H9 (cell line): Measurements from ENCODE around the gene EDAR. TPM values are rescaled to one million over a fixed set of nuclear protein-coding genes. Genes with fewer than 3 reads are reported as not detected.

Experiments
- DNase-seq: peaks from one replicate; pipeline ENCODE4 v3.0.0-alpha.2; 2017
- H2AFZ ChIP-seq: one replicate; pipeline ENCODE4 v1.6.1; 2013; ENCODE audit warnings: mild to moderate bottlenecking, low read length, control low read depth, moderate library complexity
- H2AK5ac ChIP-seq: 2 replicates; pipeline ENCODE4 v1.6.1; 2013; ENCODE audit warnings: low read length, control low read depth, mixed read lengths; ENCODE audit not compliant: insufficient read length
- H2BK120ac ChIP-seq: one replicate; pipeline ENCODE4 v1.6.1; 2013; ENCODE audit warnings: low read depth, mild to moderate bottlenecking, low read length, control low read depth, inconsistent platforms; ENCODE audit not compliant: poor library complexity, severe bottlenecking
- H2BK12ac ChIP-seq: 2 replicates; pipeline ENCODE4 v1.6.1; 2013; ENCODE audit warnings: low read length, control low read depth, mixed read lengths, low read depth; ENCODE audit not compliant: insufficient read length
- H2BK15ac ChIP-seq: 2 replicates; pipeline ENCODE4 v1.6.1; 2013; ENCODE audit warnings: low read depth, low read length, control low read depth
- H2BK20ac ChIP-seq: one replicate; pipeline ENCODE4 v1.6.1; 2013; ENCODE audit warnings: low read depth, mild to moderate bottlenecking, low read length, control low read depth, inconsistent platforms; ENCODE audit not compliant: poor library complexity, severe bottlenecking
- H2BK5ac ChIP-seq: 2 replicates; pipeline ENCODE4 v1.6.1; 2013; ENCODE audit warnings: low read length, control low read depth, mixed read lengths; ENCODE audit not compliant: insufficient read length
- H3K14ac ChIP-seq: 2 replicates; pipeline ENCODE4 v1.6.1; 2013; ENCODE audit warnings: low read length, control low read depth; ENCODE audit not compliant: insufficient read depth
- H3K18ac ChIP-seq: 2 replicates; pipeline ENCODE4 v1.6.1; 2013; ENCODE audit warnings: low read depth, mild to moderate bottlenecking, mixed read lengths, low read length, control low read depth; ENCODE audit not compliant: insufficient read length
- H3K23ac ChIP-seq: 2 replicates; pipeline ENCODE4 v1.6.1; 2013; ENCODE audit warnings: low read length, control low read depth, mixed read lengths, low read depth; ENCODE audit not compliant: insufficient read length
- H3K23me2 ChIP-seq: 2 replicates; pipeline ENCODE4 v1.6.1; 2013; ENCODE audit warnings: low read depth, mild to moderate bottlenecking, mixed read lengths, low read length, control low read depth; ENCODE audit not compliant: insufficient read length, poor library complexity, severe bottlenecking
- H3K27ac ChIP-seq: 2 replicates; pipeline ENCODE4 v1.5.1; 2013; ENCODE audit warnings: low read length, control low read depth, mixed read lengths, low read depth; ENCODE audit not compliant: insufficient read length
- H3K27me3 ChIP-seq: 2 replicates; pipeline ENCODE4 v1.6.1; 2013; ENCODE audit warnings: low read length, control low read depth, inconsistent platforms; ENCODE audit not compliant: insufficient read depth
- H3K4ac ChIP-seq: 2 replicates; pipeline ENCODE4 v1.6.1; 2013; ENCODE audit warnings: low read depth, mild to moderate bottlenecking, control low read depth, inconsistent platforms, low read length, moderate library complexity
- H3K4me1 ChIP-seq: 2 replicates; pipeline ENCODE4 v1.6.1; 2013; ENCODE audit warnings: low read length, control low read depth, inconsistent platforms; ENCODE audit not compliant: insufficient read depth
- H3K4me2 ChIP-seq: 2 replicates; pipeline ENCODE4 v1.6.1; 2013; ENCODE audit warnings: low read length, control low read depth, mixed read lengths; ENCODE audit not compliant: insufficient read length, insufficient read depth
- H3K56ac ChIP-seq: 2 replicates; pipeline ENCODE4 v1.6.1; 2013; ENCODE audit warnings: low read depth, mild to moderate bottlenecking, mixed read lengths, low read length, control low read depth; ENCODE audit not compliant: insufficient read length
- H3K79me1 ChIP-seq: 2 replicates; pipeline ENCODE4 v1.6.1; 2013; ENCODE audit warnings: low read depth, mild to moderate bottlenecking, moderate library complexity, low read length, control low read depth, inconsistent platforms; ENCODE audit not compliant: insufficient read depth, poor library complexity, severe bottlenecking
- H3K79me2 ChIP-seq: 2 replicates; pipeline ENCODE4 v1.6.1; 2013; ENCODE audit warnings: low read length, control low read depth, inconsistent platforms; ENCODE audit not compliant: insufficient read depth
- H3K9ac ChIP-seq: 2 replicates; pipeline ENCODE4 v1.6.1; 2013; ENCODE audit warnings: low read length, control low read depth, mixed read lengths; ENCODE audit not compliant: insufficient read length; ENCODE audit errors: extremely low read depth
- H3K9me3 ChIP-seq: one replicate; pipeline ENCODE4 v1.6.1; 2013; ENCODE audit warnings: low read depth, low read length, inconsistent platforms; ENCODE audit not compliant: control insufficient read depth
- H3T11ph ChIP-seq: one replicate; pipeline ENCODE4 v1.6.1; 2013; ENCODE audit warnings: mild to moderate bottlenecking, low read length, control low read depth, inconsistent platforms
- H4K20me1 ChIP-seq: one replicate; pipeline ENCODE4 v1.6.1; 2013; ENCODE audit not compliant: control insufficient read depth, insufficient read length, insufficient read depth
- H4K5ac ChIP-seq: 2 replicates; pipeline ENCODE4 v1.6.1; 2013; ENCODE audit warnings: low read depth, mild to moderate bottlenecking, mixed read lengths, low read length, control low read depth; ENCODE audit not compliant: insufficient read length
- H4K8ac ChIP-seq: replicated peaks from 2 replicates; pipeline ENCODE4 v1.6.1; 2013; ENCODE audit warnings: low read length, control low read depth, mixed read lengths, low read depth; ENCODE audit not compliant: insufficient read length
- H4K91ac ChIP-seq: 2 replicates; pipeline ENCODE4 v1.6.1; 2013; ENCODE audit warnings: low read depth, mild to moderate bottlenecking, moderate library complexity, mixed read lengths, low read length, control low read depth; ENCODE audit not compliant: insufficient read length
- H3K27ac Mint-ChIP-seq, 3 experiments: 2 replicates in 2 of 3; 3 replicates in 1 of 3; pipeline ENCODE4 v1.8.0; 2020 to 2021; ENCODE audit warnings: mixed read lengths in 3 of 3, mild to moderate bottlenecking in 1 of 3, moderate library complexity in 1 of 3
- H3K27me3 Mint-ChIP-seq: 2 replicates; pipeline ENCODE4 v1.8.0; 2021; ENCODE audit warnings: low read depth, mild to moderate bottlenecking, moderate library complexity, mixed read lengths
- H3K36me3 Mint-ChIP-seq, 3 experiments: 2 replicates in 2 of 3; 3 replicates in 1 of 3; pipeline ENCODE4 v1.8.0; 2020 to 2021; ENCODE audit warnings: low read depth in 3 of 3, mixed read lengths in 3 of 3; ENCODE audit not compliant: insufficient read depth in 1 of 3
- H3K4me1 Mint-ChIP-seq, 2 experiments: 2 replicates each; pipeline ENCODE4 v1.8.0; 2020; ENCODE audit warnings: mixed read lengths in 2 of 2
- H3K4me3 Mint-ChIP-seq, 2 experiments: 2 replicates in 1 of 2; 3 replicates in 1 of 2; pipeline ENCODE4 v1.8.0; 2020 to 2021; ENCODE audit warnings: mild to moderate bottlenecking in 2 of 2, mixed read lengths in 2 of 2, moderate library complexity in 1 of 2
- H3K9me3 Mint-ChIP-seq, 2 experiments: 2 replicates in 1 of 2; 3 replicates in 1 of 2; pipeline ENCODE4 v1.8.0; 2020; ENCODE audit warnings: mild to moderate bottlenecking in 2 of 2, mixed read lengths in 2 of 2, moderate library complexity in 1 of 2
- CTCF ChIP-seq: fragments of 200-600 bp; sonication (generic); conservative IDR thresholded peaks from 3 replicates; pipeline ENCODE4 v1.8.0; 2021; ENCODE audit warnings: antibody characterized with exemption, mild to moderate bottlenecking
- WGBS: extraction: QIAGEN DNeasy Blood & Tissue Kit; methylation state at CpG from one replicate; pipeline ENCODE4 v1.1.7; 2013; ENCODE audit warnings: missing lambda C conversion rate, low lambda C conversion rate, mixed read lengths; ENCODE audit not compliant: insufficient read length; ENCODE audit errors: extremely low coverage; 5-methylcytosine and 5-hydroxymethylcytosine counted together
- total RNA-seq: library from RNA; stranded (reverse); gene quantifications from 2 replicates; pipeline ENCODE4 v1.2.1, GENCODE V29; 2021

The EDAR gene
- total RNA-seq, 1 experiment from 2014 or later: not detected

- Mint-ChIP-seq H3K4me1 (no peaks in the 10 kb centered on the region), H3K4me3 (no peak overlapping the region), H3K9me3 (no peaks in the 10 kb centered on the region), H3K27ac (no peak overlapping the region), H3K36me3 (no peaks in the 10 kb centered on the region; a peak in 1 of 7 replicates), H3K27me3 (peaks cover 2% of the 10 kb centered on the region; the same call in 1 of the 2 replicates)
- Histone ChIP-seq H3K27me3 (no peaks in the 10 kb centered on the region), H2BK120ac (no peak overlapping the region), H2AFZ (no peak overlapping the region), H3K56ac (no peak overlapping the region), H3K23me2 (no peaks in the 10 kb centered on the region), H3K18ac (no peak overlapping the region), H4K8ac (no peak overlapping the region), H2BK12ac (no peak overlapping the region), H4K91ac (no peak overlapping the region), H3T11ph (no peak overlapping the region), H4K20me1 (no peaks in the 10 kb centered on the region), H2AK5ac (no peak overlapping the region), H3K9ac (no peak overlapping the region), H4K5ac (no peak overlapping the region), H2BK5ac (no peak overlapping the region), H3K79me2 (no peaks in the 10 kb centered on the region), H3K4ac (no peak overlapping the region), H3K4me2 (no peak overlapping the region), H2BK15ac (no peak overlapping the region), H3K79me1 (no peaks in the 10 kb centered on the region), H3K27ac (no peak overlapping the region), H3K23ac (no peak overlapping the region), H3K4me1 (no peaks in the 10 kb centered on the region), H2BK20ac (no peak overlapping the region), H3K14ac (no peak overlapping the region), H3K9me3 (no peaks in the 10 kb centered on the region)
- WGBS: no CpG with 5 or more reads among the region's 1 CpG
- no peak for TF ChIP-seq CTCF
- no peak for DNase-seq
These were observed 80.3 kb downstream of the EDAR start for GRCh38 chr2:108908713-108909070.
